ENCODE data around the gene GALNT7. TPM values are rescaled to one million over a fixed set of nuclear protein-coding genes. Genes with fewer than 3 reads are reported as not detected.

GALNT7 gene
- total RNA-seq, 1 experiment from 2014 or later = 28.9 TPM

GRCh38 chr4:173288698-173289352 lies 120.2 kb downstream of the GALNT7 start:
- DNase-seq = no peak
- no peak overlapping the region for H3K4me3 ChIP-seq (ENCODE audit: low read length)
- peaks cover 5% of the 10 kb centered on the region; the same call in 1 of the 2 replicates for H3K36me3 ChIP-seq (ENCODE audit: insufficient read depth, low read length)
- no peak overlapping the region for H3K4me2 ChIP-seq (ENCODE audit: low read depth, low read length, poor library complexity, severe bottlenecking)
- no peaks in the 10 kb centered on the region for H3K9me2 ChIP-seq (replicated peaks; ENCODE audit: insufficient read depth, low read length)
- H2AFZ ChIP-seq (ENCODE audit: low read length) = no peak overlapping the region
- no peaks in the 10 kb centered on the region for H3K27me3 ChIP-seq (ENCODE audit: low read length)
- no peaks in the 10 kb centered on the region for H4K20me1 ChIP-seq (ENCODE audit: insufficient read depth, low read depth, low read length)
- no peak overlapping the region for H3K9ac ChIP-seq (ENCODE audit: low read length)
- no peaks in the 10 kb centered on the region for H3K9me3 ChIP-seq (ENCODE audit: low read length)
- H3K4me1 ChIP-seq (ENCODE audit: low read length) = no peaks in the 10 kb centered on the region
- H3K27ac ChIP-seq (ENCODE audit: low read length) = no peak overlapping the region
- peaks cover 60% of the 10 kb centered on the region for H3K79me2 ChIP-seq (ENCODE audit: low read length)

GRCh38 chr4:173289353-173289727 lies 120.7 kb downstream of the GALNT7 start:
- Histone ChIP-seq H3K9me3 (ENCODE audit: low read length) (no peaks in the 10 kb centered on the region), H3K4me2 (ENCODE audit: low read depth, low read length, poor library complexity, severe bottlenecking) (no peak overlapping the region), H2AFZ (ENCODE audit: low read length) (no peak overlapping the region), H4K20me1 (ENCODE audit: insufficient read depth, low read depth, low read length) (no peaks in the 10 kb centered on the region), H3K4me3 (ENCODE audit: low read length) (no peak overlapping the region), H3K27ac (ENCODE audit: low read length) (no peak overlapping the region), H3K27me3 (ENCODE audit: low read length) (no peaks in the 10 kb centered on the region), H3K36me3 (ENCODE audit: insufficient read depth, low read length) (peaks cover 5% of the 10 kb centered on the region; the same call in 1 of the 2 replicates), H3K79me2 (ENCODE audit: low read length) (peaks cover 60% of the 10 kb centered on the region), H3K9me2 (replicated peaks; ENCODE audit: insufficient read depth, low read length) (no peaks in the 10 kb centered on the region), H3K9ac (ENCODE audit: low read length) (no peak overlapping the region), H3K4me1 (ENCODE audit: low read length) (no peaks in the 10 kb centered on the region)
- no peak for DNase-seq

GRCh38 chr4:173291899-173292298 lies 123.3 kb downstream of the GALNT7 start:
- no peak overlapping the region for H3K9ac ChIP-seq (ENCODE audit: low read length)
- no peaks in the 10 kb centered on the region for H3K27me3 ChIP-seq (ENCODE audit: low read length)
- no peak overlapping the region for H3K4me3 ChIP-seq (ENCODE audit: low read length)
- H3K36me3 ChIP-seq (ENCODE audit: insufficient read depth, low read length) = no peaks in the 10 kb centered on the region
- H3K9me2 ChIP-seq (replicated peaks; ENCODE audit: insufficient read depth, low read length) = no peaks in the 10 kb centered on the region
- H3K4me1 ChIP-seq (ENCODE audit: low read length) = no peaks in the 10 kb centered on the region
- DNase-seq = no peak
- H3K79me2 ChIP-seq (ENCODE audit: low read length) = peaks cover 45% of the 10 kb centered on the region
- H2AFZ ChIP-seq (ENCODE audit: low read length) = no peak overlapping the region
- H3K9me3 ChIP-seq (ENCODE audit: low read length) = no peaks in the 10 kb centered on the region
- no peak overlapping the region for H3K4me2 ChIP-seq (ENCODE audit: low read depth, low read length, poor library complexity, severe bottlenecking)
- no peak overlapping the region for H3K27ac ChIP-seq (ENCODE audit: low read length)
- no peaks in the 10 kb centered on the region for H4K20me1 ChIP-seq (ENCODE audit: insufficient read depth, low read depth, low read length)

- Histone ChIP-seq H3K9ac (ENCODE audit: low read length) (no peak overlapping the region), H3K4me2 (ENCODE audit: low read depth, low read length, poor library complexity, severe bottlenecking) (no peak overlapping the region), H3K4me1 (ENCODE audit: low read length) (no peaks in the 10 kb centered on the region), H3K27ac (ENCODE audit: low read length) (no peak overlapping the region), H4K20me1 (ENCODE audit: insufficient read depth, low read depth, low read length) (no peaks in the 10 kb centered on the region), H3K27me3 (ENCODE audit: low read length) (no peaks in the 10 kb centered on the region), H2AFZ (ENCODE audit: low read length) (no peak overlapping the region), H3K4me3 (ENCODE audit: low read length) (no peak overlapping the region), H3K9me2 (replicated peaks; ENCODE audit: insufficient read depth, low read length) (no peaks in the 10 kb centered on the region), H3K9me3 (ENCODE audit: low read length) (no peaks in the 10 kb centered on the region), H3K79me2 (ENCODE audit: low read length) (peaks cover 34% of the 10 kb centered on the region), H3K36me3 (ENCODE audit: insufficient read depth, low read length) (no peaks in the 10 kb centered on the region)
- DNase-seq = no peak
Observed at GRCh38 chr4:173293663-173294062, 125.1 kb downstream of the GALNT7 start.

- Histone ChIP-seq H3K9me3 (ENCODE audit: low read length) (no peaks in the 10 kb centered on the region), H3K79me2 (ENCODE audit: low read length) (peaks cover 27% of the 10 kb centered on the region), H3K9ac (ENCODE audit: low read length) (no peak overlapping the region), H3K27ac (ENCODE audit: low read length) (no peak overlapping the region), H3K4me2 (ENCODE audit: low read depth, low read length, poor library complexity, severe bottlenecking) (no peak overlapping the region), H3K4me1 (ENCODE audit: low read length) (no peaks in the 10 kb centered on the region), H4K20me1 (ENCODE audit: insufficient read depth, low read depth, low read length) (no peaks in the 10 kb centered on the region), H3K4me3 (ENCODE audit: low read length) (no peak overlapping the region), H2AFZ (ENCODE audit: low read length) (no peak overlapping the region), H3K36me3 (ENCODE audit: insufficient read depth, low read length) (no peaks in the 10 kb centered on the region), H3K27me3 (ENCODE audit: low read length) (no peaks in the 10 kb centered on the region), H3K9me2 (replicated peaks; ENCODE audit: insufficient read depth, low read length) (no peaks in the 10 kb centered on the region)
- DNase-seq = no peak
Observed at GRCh38 chr4:173294444-173294843, 125.8 kb downstream of the GALNT7 start.

- Histone ChIP-seq H3K4me3 (ENCODE audit: low read length) (no peak overlapping the region), H3K9me3 (ENCODE audit: low read length) (no peaks in the 10 kb centered on the region), H3K9me2 (replicated peaks; ENCODE audit: insufficient read depth, low read length) (no peaks in the 10 kb centered on the region), H3K4me2 (ENCODE audit: low read depth, low read length, poor library complexity, severe bottlenecking) (no peak overlapping the region), H3K27me3 (ENCODE audit: low read length) (no peaks in the 10 kb centered on the region), H3K27ac (ENCODE audit: low read length) (0 out of 2 replicates have a peak overlapping the region, but pooled peaks have one; percentile 18), H4K20me1 (ENCODE audit: insufficient read depth, low read depth, low read length) (no peaks in the 10 kb centered on the region), H3K36me3 (ENCODE audit: insufficient read depth, low read length) (no peaks in the 10 kb centered on the region), H2AFZ (ENCODE audit: low read length) (no peak overlapping the region), H3K79me2 (ENCODE audit: low read length) (peaks cover 22% of the 10 kb centered on the region; the same call in 1 of the 2 replicates), H3K9ac (ENCODE audit: low read length) (no peak overlapping the region), H3K4me1 (ENCODE audit: low read length) (peaks cover 3% of the 10 kb centered on the region; the same call in 1 of the 2 replicates)
- DNase-seq = peak; percentile 69
Observed at GRCh38 chr4:173301518-173302201, 133.0 kb downstream of the GALNT7 start.

GRCh38 chr4:173307778-173308177 lies 139.2 kb downstream of the GALNT7 start:
- H3K4me3 ChIP-seq (ENCODE audit: low read length) = no peak overlapping the region
- H3K79me2 ChIP-seq (ENCODE audit: low read length) = peaks cover 13% of the 10 kb centered on the region; the same call in 1 of the 2 replicates
- no peaks in the 10 kb centered on the region for H3K9me3 ChIP-seq (ENCODE audit: low read length)
- no peaks in the 10 kb centered on the region for H3K4me1 ChIP-seq (ENCODE audit: low read length)
- no peak overlapping the region for H3K27ac ChIP-seq (ENCODE audit: low read length)
- no peaks in the 10 kb centered on the region for H3K27me3 ChIP-seq (ENCODE audit: low read length)
- no peak overlapping the region for H2AFZ ChIP-seq (ENCODE audit: low read length)
- no peaks in the 10 kb centered on the region for H4K20me1 ChIP-seq (ENCODE audit: insufficient read depth, low read depth, low read length)
- DNase-seq = no peak
- no peak overlapping the region for H3K4me2 ChIP-seq (ENCODE audit: low read depth, low read length, poor library complexity, severe bottlenecking)
- H3K9me2 ChIP-seq (replicated peaks; ENCODE audit: insufficient read depth, low read length) = no peaks in the 10 kb centered on the region
- H3K36me3 ChIP-seq (ENCODE audit: insufficient read depth, low read length) = no peaks in the 10 kb centered on the region
- H3K9ac ChIP-seq (ENCODE audit: low read length) = no peak overlapping the region

- Histone ChIP-seq H2AFZ (ENCODE audit: low read length) (no peak overlapping the region), H3K79me2 (ENCODE audit: low read length) (peaks cover 2% of the 10 kb centered on the region; the same call in 1 of the 2 replicates), H3K36me3 (ENCODE audit: insufficient read depth, low read length) (no peaks in the 10 kb centered on the region), H3K4me2 (ENCODE audit: low read depth, low read length, poor library complexity, severe bottlenecking) (no peak overlapping the region), H3K9me3 (ENCODE audit: low read length) (no peaks in the 10 kb centered on the region), H4K20me1 (ENCODE audit: insufficient read depth, low read depth, low read length) (no peaks in the 10 kb centered on the region), H3K27me3 (ENCODE audit: low read length) (no peaks in the 10 kb centered on the region), H3K9ac (ENCODE audit: low read length) (no peak overlapping the region), H3K9me2 (replicated peaks; ENCODE audit: insufficient read depth, low read length) (no peaks in the 10 kb centered on the region), H3K4me1 (ENCODE audit: low read length) (no peaks in the 10 kb centered on the region), H3K27ac (ENCODE audit: low read length) (no peak overlapping the region), H3K4me3 (ENCODE audit: low read length) (no peak overlapping the region)
- no peak for DNase-seq
Observed at GRCh38 chr4:173311368-173311767, 142.8 kb downstream of the GALNT7 start.

All from Karpas-422 (cell line).